Testis (tissue), 3 donors: ENCODE measurements around the gene SERPINB2. TPM values are rescaled to one million over a fixed set of nuclear protein-coding genes. Genes with fewer than 3 reads are reported as not detected.

Source experiments
- DNase-seq: peaks from one replicate; pipeline ENCODE4 v3.0.0-alpha.2; 2019
- H3K27ac ChIP-seq, 2 donors: fragments of 200-600 bp; sonication (generic); one replicate each; pipeline ENCODE4 v1.5.1; 2019
- H3K27me3 ChIP-seq: fragments of 200-600 bp; sonication (generic); one replicate; pipeline ENCODE4 v1.5.1; 2019
- H3K36me3 ChIP-seq: fragments of 200-600 bp; sonication (generic); one replicate; pipeline ENCODE4 v1.5.1; 2017; ENCODE audit warnings: low read depth; ENCODE audit errors: missing control alignments
- H3K4me1 ChIP-seq: fragments of 200-600 bp; sonication (generic); one replicate; pipeline ENCODE4 v1.5.1; 2019
- H3K4me3 ChIP-seq, 2 donors: fragments of 200-600 bp; sonication (generic); one replicate each; pipeline ENCODE4 v1.5.1; 2017 to 2019
- H3K9me3 ChIP-seq: fragments of 200-600 bp; sonication (generic); one replicate; pipeline ENCODE4 v1.5.1; 2017
- CTCF ChIP-seq, 3 experiments: fragments of 450-650 bp in 2 of 3; fragments of 200-600 bp in 1 of 3; sonication (generic) in 1 of 3; IDR thresholded peaks; one replicate each; pipeline ENCODE4 v1.5.1; 2016 to 2019; ENCODE audit warnings: antibody characterized with exemption in 3 of 3, mild to moderate bottlenecking in 2 of 3, moderate library complexity in 1 of 3
- POLR2A ChIP-seq: fragments of 450-650 bp; IDR thresholded peaks from one replicate; pipeline ENCODE4 v1.6.1; 2017; ENCODE audit warnings: antibody characterized with exemption, mild to moderate bottlenecking, moderate library complexity
- WGBS, 2 donors: methylation state at CpG; one replicate each; pipeline ENCODE4 v1.1.5; 2018; 5-methylcytosine and 5-hydroxymethylcytosine counted together
- intact Hi-C: fragments of 100-400 bp; cut with DNase I; formaldehyde crosslinking; loops from one replicate; pipeline ENCODE4 v1.15.1; 2023; ENCODE audit warnings: low total_unique reads
- polyA plus RNA-seq: library from polyadenylated mRNA; stranded (reverse); fragments of 350-450 nt; fragmentation: Illumina TruSeq; extraction: RNeasy Lipid Tissue Mini Kit (QIAGEN cat#74804); gene quantifications from one replicate; pipeline ENCODE4 v1.2.3, GENCODE V29; 2014; ENCODE audit warnings: low read depth, low replicate concordance; ENCODE audit not compliant: insufficient read depth
- total RNA-seq, 2 donors: library from RNA; depleted of rRNA; stranded (reverse); fragments of >200 nt; gene quantifications; one replicate each; pipeline ENCODE4 v1.2.3, GENCODE V29; 2016

Gene SERPINB2
- total and polyA plus RNA-seq, 3 donors from 2014 or later = not detected

GRCh38 chr18:63906056-63906455, 18.6 kb downstream of the SERPINB2 start:
- intact Hi-C loops = no loop called here
- Histone ChIP-seq H3K4me1 (no peaks in the 10 kb centered on the region), H3K36me3 (no peaks in the 10 kb centered on the region), H3K9me3 (no peaks in the 10 kb centered on the region), H3K27me3 (no peaks in the 10 kb centered on the region), H3K4me3 (no peak overlapping the region), H3K27ac (no peak overlapping the region)
- TF ChIP-seq POLR2A = no peak
- TF ChIP-seq CTCF (IDR thresholded peaks at IDR 0.05) = no peak
- DNase-seq = no peak
- WGBS, 2 donors = 83 to 94% methylated on average over 1 of the region's 1 CpG

- Histone ChIP-seq H3K27ac (no peak within 1 kb of the TSS), H3K9me3 (no peaks in the 10 kb centered on the region), H3K4me3 (no peak within 1 kb of the TSS), H3K4me1 (no peaks in the 10 kb centered on the region), H3K27me3 (no peaks in the 10 kb centered on the region), H3K36me3 (no peaks in the 10 kb centered on the region)
- intact Hi-C loops = no loop called here
- TF ChIP-seq POLR2A (no peak), CTCF (IDR thresholded peaks at IDR 0.05) (no peak)
- no peak for DNase-seq
Measured at GRCh38 chr18:63907664-63908063, 20.2 kb downstream of the SERPINB2 start, which contains the start of gene SERPINB10. Gene SERPINB10 (plus strand): TSS chr18:63907958. CDS start chr18:63915511, 7,553 bp downstream.

- H3K4me3 ChIP-seq = no peak overlapping the region
- WGBS, 2 donors = 90 to 91% methylated on average over 1 of the region's 1 CpG
- no peaks in the 10 kb centered on the region for H3K4me1 ChIP-seq
- intact Hi-C loops = no loop called here
- H3K27me3 ChIP-seq = no peaks in the 10 kb centered on the region
- TF ChIP-seq POLR2A (no peak), CTCF (IDR thresholded peaks at IDR 0.05) (no peak)
- H3K27ac ChIP-seq = no peak overlapping the region
- H3K9me3 ChIP-seq = no peaks in the 10 kb centered on the region
- no peak for DNase-seq
- H3K36me3 ChIP-seq = no peaks in the 10 kb centered on the region
Measured at GRCh38 chr18:63908858-63909257, 21.4 kb downstream of the SERPINB2 start.

GRCh38 chr18:63909870-63910269, 22.4 kb downstream of the SERPINB2 start:
- DNase-seq = no peak
- WGBS, 2 donors = 81 to 83% methylated on average over 2 of the region's 2 CpGs
- Histone ChIP-seq H3K27ac (no peak overlapping the region), H3K4me3 (no peak overlapping the region), H3K9me3 (no peaks in the 10 kb centered on the region), H3K27me3 (no peaks in the 10 kb centered on the region), H3K4me1 (no peaks in the 10 kb centered on the region), H3K36me3 (no peaks in the 10 kb centered on the region)
- TF ChIP-seq POLR2A (no peak), CTCF (IDR thresholded peaks at IDR 0.05) (no peak)
- intact Hi-C loops = no loop called here

GRCh38 chr18:63917817-63918216, 30.3 kb downstream of the SERPINB2 start:
- TF ChIP-seq CTCF (IDR thresholded peaks at IDR 0.05) = no peak
- no peak for TF ChIP-seq POLR2A
- no peak overlapping the region for H3K27ac ChIP-seq
- H3K36me3 ChIP-seq = no peaks in the 10 kb centered on the region
- no peaks in the 10 kb centered on the region for H3K9me3 ChIP-seq
- no peaks in the 10 kb centered on the region for H3K4me1 ChIP-seq
- 87 to 94% methylated on average over 5 of the region's 5 CpGs for WGBS, 2 donors
- no peaks in the 10 kb centered on the region for H3K27me3 ChIP-seq
- DNase-seq = no peak
- intact Hi-C loops = no loop called here
- no peak overlapping the region for H3K4me3 ChIP-seq
